BJ (cell line): ENCODE data around the gene LRRTM2. TPM values are rescaled to one million over a fixed set of nuclear protein-coding genes. Genes with fewer than 3 reads are reported as not detected.
A peak's percentile ranks its signal among the peaks of the same experiment; 100 is the strongest.
"Not testable (repeated sequence)": the region's sequence is repeated elsewhere in the genome, so short reads cannot be mapped to it uniquely, and the experiment has no call there.

Source experiments
- CTCF ChIA-PET: fragments of 350-600 bp; formaldehyde crosslinking; extraction: SDS; loops from one replicate; lab custom pipeline; 2021; ENCODE audit warnings: antibody characterized with exemption, inconsistent platforms; lab: Yijun Ruan, JAX
- POLR2A ChIA-PET: fragments of 300-600 bp; sonication (Branson Sonifier 250); formaldehyde crosslinking; extraction: SDS; loops from one replicate; lab custom pipeline; 2021; ENCODE audit warnings: antibody characterized with exemption; lab: Charles Lee
- DNase-seq: peaks from one replicate; pipeline ENCODE4 v3.0.0-alpha.2; 2011; ENCODE audit warnings: low read depth
- H3K27me3 ChIP-seq: 2 replicates; pipeline ENCODE4 v1.6.0; 2011; ENCODE audit warnings: low read length; ENCODE audit not compliant: control insufficient read depth, insufficient read depth
- H3K36me3 ChIP-seq: 2 replicates; pipeline ENCODE4 v1.5.1; 2011; ENCODE audit warnings: low read length; ENCODE audit not compliant: control insufficient read depth, insufficient read depth
- H3K4me3 ChIP-seq: 2 replicates; pipeline ENCODE4 v1.5.1; 2011; ENCODE audit warnings: low read depth, mild to moderate bottlenecking, control low read depth, low read length
- polyA minus RNA-seq: library from RNA; depleted of rRNA, polyadenylated mRNA; stranded (reverse); fragments of >200 nt; gene quantifications from 2 replicates; pipeline ENCODE4 v1.2.3, GENCODE V29; 2011; rRNA and poly(A)+ RNA removed
- polyA plus RNA-seq: library from polyadenylated mRNA; depleted of rRNA; stranded (reverse); fragments of >200 nt; gene quantifications from 2 replicates; pipeline ENCODE4 v1.2.3, GENCODE V29; 2011; rRNA removed
- TF ChIP-seq, protein P1 (sequence below): IDR thresholded peaks from 2 replicates; pipeline ENCODE4 v1.5.1; 2011; ENCODE audit warnings: low read depth, mild to moderate bottlenecking, control low read depth, inconsistent platforms, low read length, moderate library complexity; ENCODE audit not compliant: insufficient read depth

The LRRTM2 gene, protein sequence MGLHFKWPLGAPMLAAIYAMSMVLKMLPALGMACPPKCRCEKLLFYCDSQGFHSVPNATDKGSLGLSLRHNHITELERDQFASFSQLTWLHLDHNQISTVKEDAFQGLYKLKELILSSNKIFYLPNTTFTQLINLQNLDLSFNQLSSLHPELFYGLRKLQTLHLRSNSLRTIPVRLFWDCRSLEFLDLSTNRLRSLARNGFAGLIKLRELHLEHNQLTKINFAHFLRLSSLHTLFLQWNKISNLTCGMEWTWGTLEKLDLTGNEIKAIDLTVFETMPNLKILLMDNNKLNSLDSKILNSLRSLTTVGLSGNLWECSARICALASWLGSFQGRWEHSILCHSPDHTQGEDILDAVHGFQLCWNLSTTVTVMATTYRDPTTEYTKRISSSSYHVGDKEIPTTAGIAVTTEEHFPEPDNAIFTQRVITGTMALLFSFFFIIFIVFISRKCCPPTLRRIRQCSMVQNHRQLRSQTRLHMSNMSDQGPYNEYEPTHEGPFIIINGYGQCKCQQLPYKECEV
- polyA plus RNA-seq (0.02 and 0.07 TPM in 2 replicates), polyA minus RNA-seq (0.05 and 0.33 TPM in 2 replicates)

DNA sequence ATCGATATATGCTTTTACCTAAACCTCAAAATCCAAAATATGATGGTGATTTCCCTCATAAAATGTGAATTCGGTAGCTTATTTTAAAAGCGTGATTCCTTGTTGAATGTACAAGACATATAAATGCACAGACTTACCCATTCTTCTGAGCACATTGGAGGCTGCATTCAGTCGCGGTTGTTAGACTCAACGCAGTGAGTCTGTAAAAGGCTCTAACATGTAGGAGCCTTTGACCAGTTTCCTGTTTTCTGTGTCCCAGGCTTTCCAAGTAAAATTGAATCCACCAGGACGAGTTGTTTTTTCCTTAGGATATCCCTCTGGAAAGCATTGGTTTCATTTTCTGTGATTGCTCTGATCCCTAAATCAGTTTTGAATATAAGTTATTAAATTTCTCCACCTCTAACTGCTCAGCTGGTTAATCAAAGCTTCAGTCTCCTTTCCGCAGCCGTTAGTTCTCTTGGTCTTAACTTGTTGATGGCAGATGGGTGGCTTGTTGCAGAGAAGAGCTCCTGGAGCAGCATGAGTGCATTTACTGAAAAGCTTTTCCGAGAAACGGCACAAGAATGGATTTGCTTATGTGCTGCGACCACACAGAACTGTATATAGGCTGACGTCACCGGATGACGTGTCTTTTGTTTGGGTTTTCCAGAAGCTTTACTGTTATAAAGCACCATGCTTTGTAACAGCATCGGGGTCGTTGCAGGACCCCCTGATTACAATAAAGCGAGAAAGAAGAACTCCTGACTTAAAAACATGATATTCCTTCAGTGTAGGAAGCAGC lies at the start of gene LRRTM2:
Gene LRRTM2, minus strand, starts transcription at position 565 of the 781 bp plus-strand sequence. Its CDS starts 424 bp downstream, at position 141.
- POLR2A ChIA-PET: interaction anchor here (0.6 kb wide), 1 partner anchor 203 kb away, joined by 3 read pairs; no protein-coding TSS in a partner anchor

DNA sequence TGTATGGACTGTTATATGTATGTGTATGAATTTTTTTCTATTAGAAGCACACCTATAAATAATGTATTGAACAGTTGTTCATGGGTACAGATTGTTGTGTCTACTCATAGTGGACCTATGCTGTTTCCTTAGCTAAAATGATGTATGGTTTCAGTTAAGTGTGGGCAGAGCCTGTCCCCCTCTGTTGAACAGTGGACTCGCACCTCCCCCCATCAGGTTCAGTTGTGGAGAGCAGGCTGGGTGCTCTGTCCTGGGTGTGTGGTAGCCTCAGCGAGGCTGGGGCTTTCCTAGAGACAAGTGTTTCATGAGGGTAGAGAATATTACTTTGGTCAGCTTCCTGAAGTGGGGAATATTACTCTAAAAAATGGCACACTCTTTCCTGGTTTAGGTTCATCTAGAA lies 47.4 kb upstream of the LRRTM2 start:
- Histone ChIP-seq H3K27me3 (no peaks in the 10 kb centered on the region), H3K36me3 (peaks cover 20% of the 10 kb centered on the region), H3K4me3 (no peak overlapping the region)
- TF ChIP-seq, protein P1, sequence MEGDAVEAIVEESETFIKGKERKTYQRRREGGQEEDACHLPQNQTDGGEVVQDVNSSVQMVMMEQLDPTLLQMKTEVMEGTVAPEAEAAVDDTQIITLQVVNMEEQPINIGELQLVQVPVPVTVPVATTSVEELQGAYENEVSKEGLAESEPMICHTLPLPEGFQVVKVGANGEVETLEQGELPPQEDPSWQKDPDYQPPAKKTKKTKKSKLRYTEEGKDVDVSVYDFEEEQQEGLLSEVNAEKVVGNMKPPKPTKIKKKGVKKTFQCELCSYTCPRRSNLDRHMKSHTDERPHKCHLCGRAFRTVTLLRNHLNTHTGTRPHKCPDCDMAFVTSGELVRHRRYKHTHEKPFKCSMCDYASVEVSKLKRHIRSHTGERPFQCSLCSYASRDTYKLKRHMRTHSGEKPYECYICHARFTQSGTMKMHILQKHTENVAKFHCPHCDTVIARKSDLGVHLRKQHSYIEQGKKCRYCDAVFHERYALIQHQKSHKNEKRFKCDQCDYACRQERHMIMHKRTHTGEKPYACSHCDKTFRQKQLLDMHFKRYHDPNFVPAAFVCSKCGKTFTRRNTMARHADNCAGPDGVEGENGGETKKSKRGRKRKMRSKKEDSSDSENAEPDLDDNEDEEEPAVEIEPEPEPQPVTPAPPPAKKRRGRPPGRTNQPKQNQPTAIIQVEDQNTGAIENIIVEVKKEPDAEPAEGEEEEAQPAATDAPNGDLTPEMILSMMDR: no peak
- CTCF ChIA-PET: interaction anchor here (1.3 kb wide), 1 partner anchor 22 kb away, joined by 3 read pairs; no protein-coding TSS in a partner anchor
- DNase-seq: no peak
- POLR2A ChIA-PET: no interaction called here

More for the DNA sequence above, at the start of gene LRRTM2:
- H3K27me3 ChIP-seq: no peaks in the 10 kb centered on the region
- CTCF ChIA-PET: interaction anchor here (0.6 to 2.4 kb wide), 3 partner anchors 11 to 17 kb away, joined by 3 to 6 read pairs (median 5); no protein-coding TSS in a partner anchor
- H3K4me3 ChIP-seq: peak within 1 kb of the TSS; percentile 33
- DNase-seq: peak; percentile 24
- H3K36me3 ChIP-seq: no peaks in the 10 kb centered on the region
- TF ChIP-seq, protein P1: no peak

DNA sequence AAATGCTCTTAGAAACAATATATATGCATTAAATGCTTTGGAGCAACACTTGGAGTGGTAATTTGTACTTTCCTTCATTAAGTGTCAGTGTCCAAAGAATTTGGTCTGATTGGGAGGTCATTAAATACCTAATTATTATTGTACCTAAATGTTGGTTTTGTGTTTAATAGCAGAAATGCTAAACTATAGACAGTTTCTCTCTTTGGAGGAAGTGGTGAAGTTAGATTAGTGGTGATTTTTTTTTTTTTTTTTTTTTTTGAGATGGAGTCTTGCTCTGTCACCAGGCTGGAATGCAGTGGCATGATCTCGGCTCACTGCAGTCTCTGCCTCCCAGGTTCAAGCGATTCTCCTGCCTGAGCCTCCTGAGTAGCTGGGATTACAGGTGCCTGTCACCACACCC lies 46.2 kb upstream of the LRRTM2 start:
- H3K36me3 ChIP-seq: peaks cover 16% of the 10 kb centered on the region
- CTCF ChIA-PET: interaction anchor here (1.0 kb wide), 1 partner anchor 96 kb away, joined by 3 read pairs; no protein-coding TSS in a partner anchor

DNA sequence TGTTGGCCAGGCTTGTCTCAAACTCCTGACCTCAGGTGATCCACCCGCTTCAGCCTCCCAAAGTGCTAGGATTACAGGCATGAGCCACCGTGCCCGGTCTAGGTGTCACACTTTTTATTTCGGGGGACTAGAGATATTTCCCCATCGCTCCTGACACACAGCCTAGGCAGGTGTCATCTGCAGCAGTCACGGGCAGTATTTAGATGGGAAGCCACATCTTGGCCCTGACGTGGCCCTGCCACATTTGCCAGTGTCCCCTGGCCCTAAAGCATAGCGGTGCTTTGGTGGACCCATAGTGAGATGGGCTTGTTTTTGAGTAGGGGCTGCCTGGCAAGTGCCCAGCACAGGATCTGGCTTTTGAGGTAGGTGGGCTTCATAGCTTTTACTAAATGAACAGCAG lies 45.0 kb upstream of the LRRTM2 start:
- Histone ChIP-seq H3K4me3 (no peak overlapping the region), H3K27me3 (no peaks in the 10 kb centered on the region), H3K36me3 (peaks cover 6% of the 10 kb centered on the region)
- DNase-seq: no peak
- CTCF ChIA-PET: interaction anchor here (1.0 kb wide), 1 partner anchor 94 kb away, joined by 3 read pairs; no protein-coding TSS in a partner anchor
- POLR2A ChIA-PET: no interaction called here
- TF ChIP-seq, protein P1: no peak

More for the DNA sequence above, 46.2 kb upstream of the LRRTM2 start:
- POLR2A ChIA-PET, H3K27me3 ChIP-seq, H3K4me3 ChIP-seq, DNase-seq: not testable (repeated sequence)

DNA sequence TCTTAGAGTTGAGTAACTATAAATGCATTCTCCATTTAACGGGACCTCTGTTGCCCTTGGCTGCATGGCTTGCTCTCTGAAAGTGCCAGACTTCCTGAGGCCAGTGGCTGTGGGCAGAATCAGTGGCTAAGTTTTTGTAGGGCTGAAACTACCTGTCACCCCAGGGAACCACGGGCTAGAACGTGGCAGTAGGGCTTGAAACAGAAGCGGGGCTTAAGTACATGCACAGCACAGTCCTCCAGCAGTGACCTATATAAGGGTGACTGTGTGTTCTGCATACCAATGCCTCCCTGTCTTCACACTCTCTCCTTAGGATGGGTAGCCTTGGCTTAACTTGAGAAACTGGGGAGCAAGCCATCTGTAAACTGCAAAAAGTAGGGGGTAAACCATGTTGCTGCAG lies 43.6 kb upstream of the LRRTM2 start:
- Histone ChIP-seq H3K36me3 (peaks cover 1% of the 10 kb centered on the region; the same call in 1 of the 2 replicates), H3K4me3 (no peak overlapping the region), H3K27me3 (no peaks in the 10 kb centered on the region)
- ChIA-PET POLR2A (no interaction called here), CTCF (no interaction called here)
- TF ChIP-seq, protein P1: no peak
- DNase-seq: no peak
